AG04450 (cell line): ENCODE data around the gene PCDHB12. TPM values are rescaled to one million over a fixed set of nuclear protein-coding genes. Genes with fewer than 3 reads are reported as not detected.
"Not testable (repeated sequence)": the region's sequence is repeated elsewhere in the genome, so short reads cannot be mapped to it uniquely, and the experiment has no call there.

Experiments
- CTCF ChIA-PET: fragments of 300-600, 350-600 bp; formaldehyde crosslinking; extraction: SDS; loops from one replicate; lab custom pipeline; 2022; ENCODE audit warnings: antibody characterized with exemption, inconsistent platforms; lab: Charles Lee
- POLR2A ChIA-PET: fragments of 350-600 bp; formaldehyde crosslinking; extraction: SDS; loops from one replicate; lab custom pipeline; 2021; ENCODE audit warnings: antibody characterized with exemption, inconsistent platforms; lab: Yijun Ruan, JAX
- DNase-seq: peaks from one replicate; pipeline ENCODE4 v3.0.0-alpha.2; 2011; ENCODE audit warnings: low read depth, low spot score
- H3K27ac ChIP-seq: one replicate; pipeline ENCODE4 v1.5.1; 2012; ENCODE audit warnings: low read depth, low read length, control low read depth
- H3K27me3 ChIP-seq: one replicate; pipeline ENCODE4 v1.6.0; 2012; ENCODE audit warnings: low read length; ENCODE audit not compliant: control insufficient read depth, insufficient read depth
- H3K4me3 ChIP-seq: 2 replicates; pipeline ENCODE4 v1.5.1; 2011; ENCODE audit warnings: mild to moderate bottlenecking, low read depth, low read length, control low read depth
- H3K9me3 ChIP-seq: 2 replicates; pipeline ENCODE4 v1.5.1; 2012; ENCODE audit warnings: low read length; ENCODE audit not compliant: control insufficient read depth, insufficient read depth
- CTCF ChIP-seq: IDR thresholded peaks from 2 replicates; pipeline ENCODE4 v1.5.1; 2011; ENCODE audit warnings: low read depth, low read length, control low read depth, inconsistent platforms
- polyA minus RNA-seq: library from RNA; depleted of rRNA, polyadenylated mRNA; stranded (reverse); fragments of >200 nt; gene quantifications from 2 replicates; pipeline ENCODE4 v1.2.3, GENCODE V29; 2011; rRNA and poly(A)+ RNA removed
- polyA plus RNA-seq: library from polyadenylated mRNA; depleted of rRNA; stranded (reverse); fragments of >200 nt; gene quantifications from 2 replicates; pipeline ENCODE4 v1.2.3, GENCODE V29; 2011; rRNA removed

PCDHB12 gene
- polyA plus RNA-seq, result 0.32 and 0.40 TPM in 2 replicates
- 0.28 and 0.52 TPM in 2 replicates for polyA minus RNA-seq

GRCh38 chr5:141208478-141208877 lies at the start of gene PCDHB12:
TSS of gene PCDHB12 (plus strand) at chr5:141208719. CDS start at chr5:141208908, 189 bp downstream.
- no peaks in the 10 kb centered on the region for H3K27me3 ChIP-seq
- no peak for TF ChIP-seq CTCF
- CTCF ChIA-PET, result interaction anchor here (0.7 to 2.1 kb wide), 4 partner anchors 16 to 359 kb away, joined by 3 to 10 read pairs (median 4); partner anchors contain the start of gene PCDHB10
- H3K27ac ChIP-seq, result no peak within 1 kb of the TSS
- POLR2A ChIA-PET, result no interaction called here
- H3K4me3 ChIP-seq, result no peak within 1 kb of the TSS
- peaks cover 18% of the 10 kb centered on the region for H3K9me3 ChIP-seq
- no peak for DNase-seq

- H3K27ac ChIP-seq, result no peak within 1 kb of the TSS
- ChIA-PET CTCF (interaction anchor here (0.7 to 2.2 kb wide), 4 partner anchors 10 to 395 kb away, joined by 3 to 13 read pairs (median 6); partner anchors contain the start of genes PCDHB11 and PCDHB16), POLR2A (no interaction called here)
- peaks cover 16% of the 10 kb centered on the region for H3K9me3 ChIP-seq
- H3K27me3 ChIP-seq, result no peaks in the 10 kb centered on the region
- H3K4me3 ChIP-seq, result no peak within 1 kb of the TSS; the same call in 1 of the 2 replicates
- TF ChIP-seq CTCF, result peak; percentile 37; the same call in 1 of the 2 replicates
- no peak for DNase-seq
Measured at GRCh38 chr5:141172381-141173204, 35.9 kb upstream of the PCDHB12 start, which contains the start of gene PCDHB7. TSS of gene PCDHB7 (plus strand) at chr5:141172644. CDS start at chr5:141172836, 192 bp downstream.

- POLR2A ChIA-PET, CTCF ChIA-PET, H3K27ac ChIP-seq: not testable (repeated sequence)
Measured at GRCh38 chr5:141174291-141175104, 34.0 kb upstream of the PCDHB12 start.

GRCh38 chr5:141175933-141176332 lies 32.6 kb upstream of the PCDHB12 start:
- ChIA-PET CTCF (no interaction called here), POLR2A (no interaction called here)
- no peaks in the 10 kb centered on the region for H3K27me3 ChIP-seq
- TF ChIP-seq CTCF, result no peak
- no peak overlapping the region for H3K4me3 ChIP-seq
- no peak for DNase-seq
- peaks cover 26% of the 10 kb centered on the region for H3K9me3 ChIP-seq
- H3K27ac ChIP-seq, result no peak overlapping the region

More at GRCh38 chr5:141174291-141175104, 34.0 kb upstream of the PCDHB12 start:
- not testable (repeated sequence) for H3K27me3 ChIP-seq, DNase-seq, H3K4me3 ChIP-seq
- H3K9me3 ChIP-seq, result peaks cover 21% of the 10 kb centered on the region

GRCh38 chr5:141177577-141178191 lies 30.8 kb upstream of the PCDHB12 start, which contains the start of gene PCDHB8:
TSS of gene PCDHB8 (plus strand) at chr5:141177790. CDS start at chr5:141178035, 245 bp downstream.
- CTCF ChIA-PET, result interaction anchor here (1.4 kb wide), 1 partner anchor 386 kb away, joined by 5 read pairs; no protein-coding TSS in a partner anchor
- H3K9me3 ChIP-seq, result peaks cover 26% of the 10 kb centered on the region
- H3K27me3 ChIP-seq, H3K27ac ChIP-seq, POLR2A ChIA-PET, H3K4me3 ChIP-seq, DNase-seq: not testable (repeated sequence)

GRCh38 chr5:141179371-141179770 lies 29.1 kb upstream of the PCDHB12 start:
- H3K27ac ChIP-seq, POLR2A ChIA-PET, DNase-seq, CTCF ChIA-PET, H3K27me3 ChIP-seq, H3K4me3 ChIP-seq: not testable (repeated sequence)
- H3K9me3 ChIP-seq, result peaks cover 25% of the 10 kb centered on the region

GRCh38 chr5:141179876-141180275 lies 28.6 kb upstream of the PCDHB12 start:
- POLR2A ChIA-PET, DNase-seq, H3K4me3 ChIP-seq, H3K27ac ChIP-seq, H3K27me3 ChIP-seq, CTCF ChIA-PET: not testable (repeated sequence)
- H3K9me3 ChIP-seq, result peaks cover 24% of the 10 kb centered on the region
